ENCODE data around the gene IDUA.
"Not testable (repeated sequence)": the region's sequence is repeated elsewhere in the genome, so short reads cannot be mapped to it uniquely, and the experiment has no call there.

The IDUA gene

DNA sequence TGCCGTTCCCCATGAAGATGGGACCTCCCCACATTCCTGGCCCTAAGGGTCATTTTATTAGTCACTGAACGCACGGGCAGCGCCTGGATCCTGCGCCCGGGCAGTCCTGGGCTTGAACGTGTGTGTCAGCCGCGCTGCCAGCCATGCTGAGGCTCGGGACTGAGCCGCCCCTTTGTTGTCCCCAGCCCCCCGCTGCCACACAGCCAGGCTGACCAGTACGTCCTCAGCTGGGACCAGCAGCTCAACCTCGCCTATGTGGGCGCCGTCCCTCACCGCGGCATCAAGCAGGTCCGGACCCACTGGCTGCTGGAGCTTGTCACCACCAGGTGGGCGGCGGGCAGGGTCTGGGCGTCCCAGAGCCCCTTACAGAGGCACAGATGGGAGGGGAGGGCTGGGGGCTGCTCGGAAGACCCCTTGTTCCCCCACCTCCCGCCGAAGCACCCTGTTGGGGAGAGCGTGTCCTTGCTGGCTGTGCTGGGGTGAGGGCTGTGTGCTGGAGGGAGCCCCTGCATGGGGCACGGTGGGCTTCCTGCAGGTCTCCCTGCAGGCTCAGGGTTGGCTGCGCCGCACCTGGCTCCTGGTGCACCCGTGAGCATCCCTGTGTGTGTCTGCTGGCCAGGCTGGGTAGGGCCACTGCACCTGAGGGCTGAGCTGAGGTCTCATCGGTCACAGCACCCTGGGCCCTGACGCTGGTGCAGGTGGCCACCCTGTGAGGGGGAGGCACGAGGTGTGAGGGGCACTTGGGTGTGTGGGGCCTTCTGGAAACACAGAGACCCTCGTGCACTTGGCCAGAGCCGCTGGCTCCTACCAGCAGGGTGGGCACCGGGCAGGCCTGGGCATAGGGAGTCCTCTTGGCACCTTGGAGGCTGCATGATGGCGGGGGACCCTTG is 1.0 kb downstream of the IDUA start:
- DNase-seq (ENCODE audit: low read depth in 2 of 2), result no peak

DNA sequence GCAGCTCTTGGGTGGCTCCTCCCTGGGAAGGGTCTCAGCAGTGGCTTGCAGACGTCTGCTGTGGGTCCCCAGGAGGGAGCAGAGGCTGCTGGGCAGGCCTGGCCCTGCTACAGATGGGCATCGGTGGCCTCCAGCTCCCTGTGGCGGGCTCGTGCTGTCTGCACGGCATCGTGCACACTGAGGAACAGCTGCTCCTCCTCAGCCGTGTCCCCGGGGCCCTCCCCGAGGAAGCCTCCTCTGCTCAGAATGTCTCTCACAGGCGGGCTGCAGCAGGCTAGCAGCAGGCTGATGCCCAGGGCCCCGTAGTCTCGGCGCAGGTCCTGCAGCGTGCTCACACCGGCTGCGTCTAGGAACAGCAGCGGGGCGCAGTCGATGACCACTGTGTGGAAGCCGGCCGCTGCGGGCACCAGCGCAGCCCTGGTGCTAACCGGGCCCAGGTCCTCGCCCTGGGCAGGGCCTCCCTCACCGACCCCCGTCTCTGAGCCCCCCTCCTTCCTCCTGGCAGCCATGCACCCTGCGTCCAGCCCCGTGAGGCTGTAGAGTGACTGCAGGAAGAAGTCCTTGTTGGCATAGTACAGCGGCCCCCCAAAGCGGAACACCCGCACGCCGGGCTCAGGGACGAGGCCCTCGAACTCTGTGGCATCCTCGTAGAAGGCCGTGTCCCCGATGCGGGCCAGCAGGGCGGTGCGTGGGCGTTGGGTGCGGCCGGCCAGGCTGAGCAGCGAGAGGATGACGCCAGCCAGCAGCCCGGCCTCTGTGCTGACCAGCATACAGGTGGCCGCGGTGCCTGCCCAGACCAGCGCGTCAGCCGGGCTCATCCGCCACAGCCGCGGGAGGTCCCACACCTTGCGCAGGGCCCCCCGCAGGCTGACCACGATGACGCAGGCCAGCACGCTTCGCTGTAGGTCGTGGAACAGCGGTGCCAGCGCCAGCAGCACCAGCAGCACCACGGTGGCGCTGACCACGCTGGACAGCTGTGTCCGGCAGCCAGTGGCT is 2.2 kb downstream of the IDUA start:
- DNase-seq (ENCODE audit: low read depth in 2 of 2), result no peak

DNA sequence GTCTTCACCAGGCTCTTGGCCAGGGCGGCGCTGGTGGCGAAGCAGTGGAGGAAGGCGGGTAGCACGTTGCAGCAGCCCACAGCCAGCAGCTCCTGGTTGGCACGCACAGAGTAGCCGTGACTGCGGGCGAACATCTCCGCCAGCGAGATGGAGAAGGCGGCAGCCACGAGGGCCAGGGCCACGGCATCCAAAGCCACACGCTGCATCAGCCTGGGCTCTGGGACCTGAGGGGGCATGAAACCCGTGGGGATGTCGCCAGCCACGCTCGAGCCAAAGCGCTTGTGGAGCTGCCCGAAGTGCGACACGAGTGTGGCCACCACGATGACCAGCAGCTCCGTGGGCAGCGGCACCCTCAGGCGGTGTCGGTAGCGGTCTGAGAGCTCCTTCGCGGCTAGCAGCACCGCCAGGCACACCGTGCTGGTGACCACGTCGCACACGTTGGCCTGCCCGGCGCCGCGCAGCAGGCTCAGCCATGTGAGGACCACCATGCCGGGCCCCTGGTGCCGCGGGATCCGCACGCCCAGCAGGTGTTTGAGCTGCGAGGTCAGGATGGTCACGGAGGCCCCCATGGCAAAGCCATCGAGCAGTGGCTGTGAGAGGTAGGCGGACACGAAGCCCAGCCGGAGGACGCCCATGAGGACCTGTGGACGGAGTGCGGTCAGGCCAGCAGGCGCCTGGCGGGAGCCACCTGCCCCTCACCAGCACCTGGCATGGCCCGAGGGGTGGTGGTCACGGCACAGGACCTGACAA is 3.1 kb downstream of the IDUA start:
- DNase-seq (ENCODE audit: low read depth in 2 of 2), result no peak

DNA sequence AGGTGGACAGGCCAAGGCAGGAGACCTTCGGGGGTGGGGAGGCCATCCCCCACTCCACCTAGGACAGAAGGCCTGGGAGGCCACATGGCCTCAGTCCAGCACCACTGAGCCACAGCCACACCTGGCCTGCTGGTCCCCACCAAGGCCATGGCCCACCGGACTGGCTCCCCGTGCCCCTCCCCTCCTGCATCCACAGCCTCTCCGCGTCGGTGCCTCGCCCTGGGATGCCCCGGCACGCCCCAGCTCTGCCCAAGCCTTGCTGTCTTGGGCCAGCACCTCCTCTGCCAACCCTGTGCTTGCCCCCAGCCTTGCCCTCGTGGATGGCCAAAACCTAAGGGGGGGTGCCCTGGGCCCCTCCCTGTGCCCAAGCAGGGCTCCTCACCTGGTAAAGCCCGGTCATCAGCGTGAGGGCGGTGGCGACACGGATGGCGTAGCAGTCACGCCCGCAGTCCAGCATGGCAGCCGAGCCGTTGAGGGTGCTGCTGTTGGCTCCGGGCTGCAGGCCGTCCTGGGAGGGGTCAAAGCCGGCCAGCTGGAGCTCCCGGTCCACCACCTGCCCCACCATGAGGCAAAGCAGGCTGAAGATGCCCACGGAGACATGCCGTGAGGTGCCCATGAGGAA is 4.0 kb downstream of the IDUA start:
- no peak for DNase-seq (ENCODE audit: low read depth in 2 of 2)

DNA sequence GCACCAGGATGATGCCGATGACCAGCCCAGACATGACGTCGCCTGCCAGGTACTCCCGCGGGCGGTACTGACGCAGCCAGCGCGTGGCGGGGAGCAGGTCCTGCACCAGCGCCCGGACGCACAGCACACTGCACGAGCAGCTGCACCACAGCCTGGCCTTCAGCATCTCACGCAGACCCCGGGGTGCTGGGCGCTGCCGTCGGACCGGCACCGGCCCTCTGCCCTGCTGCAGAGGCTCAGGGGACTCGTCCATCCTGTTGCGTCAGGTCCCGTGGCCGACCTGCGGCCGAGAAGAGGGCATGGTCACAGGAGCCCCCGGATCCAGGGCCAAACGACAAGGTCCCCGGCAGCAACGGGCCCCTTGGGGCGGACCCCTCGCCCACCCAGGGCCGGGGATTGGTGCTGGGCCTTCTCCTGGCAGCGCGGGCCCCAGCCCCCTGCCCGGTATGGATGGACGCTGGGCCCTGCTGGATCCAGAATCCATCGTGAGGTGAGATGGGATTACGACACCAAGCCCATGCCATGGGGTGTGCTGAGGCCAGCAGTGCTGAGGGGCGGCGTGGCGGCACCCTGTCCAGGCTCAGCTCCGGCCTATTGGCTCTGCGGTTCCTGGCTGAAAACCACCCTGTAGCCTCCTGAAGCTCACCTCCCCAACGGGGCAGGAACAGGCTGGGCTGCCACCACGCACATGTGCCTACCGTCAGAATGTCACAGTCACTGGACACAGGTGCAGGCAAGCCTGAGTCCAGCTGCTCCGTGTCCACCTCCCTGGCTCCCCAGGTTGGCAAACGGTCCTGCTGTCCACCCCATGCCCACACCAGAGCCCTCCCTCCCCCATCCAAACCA is 4.8 kb downstream of the IDUA start:
- DNase-seq (ENCODE audit: low read depth in 2 of 2), result no peak

DNA sequence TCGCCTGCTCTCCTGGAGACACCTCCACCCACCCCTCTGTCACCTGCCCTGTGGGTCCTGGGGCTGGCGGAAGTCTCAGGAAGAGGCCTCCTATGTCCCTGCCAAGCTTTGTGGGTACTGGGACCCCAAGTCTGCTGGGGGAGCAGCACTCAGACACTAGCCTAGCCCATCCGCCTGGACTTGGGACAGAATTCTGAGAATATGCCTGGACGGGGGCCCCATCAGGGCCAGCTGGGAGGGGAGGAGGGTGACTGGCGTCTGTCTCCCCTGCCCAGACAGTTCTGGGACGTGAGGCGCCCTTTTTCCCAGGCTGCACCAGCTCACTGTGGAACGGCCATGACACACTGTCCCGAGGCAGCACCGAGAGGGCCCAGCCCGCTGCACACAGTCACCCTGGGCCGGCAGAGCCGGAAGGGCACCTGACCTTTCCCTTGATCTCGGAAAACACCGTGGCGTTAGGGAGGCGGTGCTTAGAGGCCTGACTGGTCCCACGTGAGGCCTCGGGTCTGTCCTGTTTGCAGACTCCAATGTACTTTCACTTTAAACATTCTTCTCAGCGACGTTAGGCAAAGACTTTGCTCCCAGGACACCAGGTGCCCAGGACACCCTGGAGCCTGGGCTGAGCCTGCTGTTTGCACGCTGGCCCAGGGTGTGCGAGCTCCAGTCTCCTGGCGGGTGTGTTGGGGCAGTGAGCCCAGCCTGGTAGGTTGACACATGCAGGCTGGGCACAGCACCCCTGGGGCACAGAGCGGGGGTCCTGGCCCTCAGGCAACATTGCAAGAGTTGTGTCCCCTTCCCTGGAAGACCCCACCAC is 5.7 kb downstream of the IDUA start:
- DNase-seq (ENCODE audit: low read depth in 2 of 2), result no peak

DNA sequence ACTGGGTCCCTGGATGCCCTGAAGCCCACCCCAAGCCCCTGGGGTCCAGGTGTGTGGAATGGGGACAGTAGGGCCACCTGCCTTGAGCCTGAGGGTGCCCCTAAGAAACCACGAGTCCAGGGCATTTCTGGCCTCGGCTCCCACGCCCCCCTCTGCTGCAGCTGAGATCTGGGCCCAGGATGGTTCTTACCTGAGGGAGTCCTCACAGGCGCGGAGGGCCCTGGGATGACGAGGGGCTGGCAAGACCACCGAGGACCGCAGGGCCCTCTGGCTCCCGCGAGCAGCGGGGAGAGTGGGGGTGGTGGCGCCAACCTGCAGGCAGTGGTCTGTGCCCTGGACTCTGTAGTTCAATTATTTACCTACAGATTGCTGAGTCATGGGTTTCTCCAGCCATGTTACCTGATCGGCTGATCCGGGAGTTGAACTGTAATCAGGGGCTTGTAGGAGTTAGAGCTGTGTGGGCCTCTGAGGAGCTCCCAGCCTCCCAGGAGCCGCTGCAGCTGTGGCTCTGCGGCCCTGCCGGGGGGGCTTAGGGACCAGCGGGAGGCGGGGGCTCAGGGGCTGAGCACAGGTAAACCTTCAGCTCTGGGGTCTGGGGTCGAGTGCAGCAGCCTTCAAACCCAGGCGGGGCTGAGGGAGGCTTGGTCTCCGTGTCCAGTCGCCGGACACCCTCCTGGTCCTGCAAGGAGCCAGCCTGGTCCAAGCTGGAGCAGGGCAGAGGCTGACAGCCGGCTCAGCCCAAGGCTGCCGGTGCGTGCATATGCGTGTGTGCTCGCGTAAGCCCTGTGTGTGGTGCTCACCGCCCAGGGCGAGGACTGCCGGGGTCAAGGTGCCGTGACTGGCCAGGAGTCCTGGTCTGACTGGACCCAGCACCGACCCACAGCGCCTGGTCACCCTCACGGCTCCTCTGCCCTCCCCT is 6.5 kb downstream of the IDUA start, which contains the start of gene SLC26A1:
Gene SLC26A1 (minus strand): TSS at position 294 of the 919 bp plus-strand sequence. CDS start 1,701 bp downstream, outside the sequence.
- DNase-seq (ENCODE audit: low read depth in 2 of 2), result no peak

DNA sequence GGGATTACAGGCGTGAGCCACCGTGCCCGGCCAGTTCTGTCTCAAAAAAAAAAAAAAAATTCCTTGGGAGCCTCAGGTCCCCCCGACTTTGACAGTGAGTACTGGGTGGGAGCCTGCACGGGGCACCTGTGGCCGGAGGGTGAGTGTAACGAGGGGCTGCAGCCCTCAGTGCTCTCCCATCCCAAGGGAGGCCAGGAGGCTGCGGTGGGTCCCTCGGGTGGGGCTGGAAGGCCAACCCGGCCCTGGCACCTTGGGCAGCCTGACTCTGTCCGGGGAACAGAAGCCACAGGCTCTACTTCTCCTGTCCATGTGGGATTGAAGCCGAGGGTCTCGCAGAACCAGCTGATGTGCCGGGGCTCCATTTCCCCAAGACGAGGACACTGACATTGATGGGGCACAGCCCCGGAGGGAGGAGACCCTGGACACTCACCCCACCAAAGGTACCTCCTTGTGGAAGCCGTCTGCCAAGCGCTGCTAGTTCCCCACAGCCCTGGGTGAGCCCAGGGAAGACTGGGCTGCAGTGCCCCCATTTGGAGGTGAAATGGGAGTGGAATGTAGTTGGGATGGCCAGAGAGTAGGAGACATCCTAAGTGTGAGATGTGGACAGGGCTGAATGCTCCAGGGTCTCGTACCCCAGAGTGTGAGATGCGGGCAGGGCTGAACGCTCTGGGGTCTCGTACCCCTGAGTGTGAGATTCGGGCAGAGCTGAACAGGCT is 8.6 kb downstream of the IDUA start:
- DNase-seq (ENCODE audit: low read depth in 2 of 2), result no peak

DNA sequence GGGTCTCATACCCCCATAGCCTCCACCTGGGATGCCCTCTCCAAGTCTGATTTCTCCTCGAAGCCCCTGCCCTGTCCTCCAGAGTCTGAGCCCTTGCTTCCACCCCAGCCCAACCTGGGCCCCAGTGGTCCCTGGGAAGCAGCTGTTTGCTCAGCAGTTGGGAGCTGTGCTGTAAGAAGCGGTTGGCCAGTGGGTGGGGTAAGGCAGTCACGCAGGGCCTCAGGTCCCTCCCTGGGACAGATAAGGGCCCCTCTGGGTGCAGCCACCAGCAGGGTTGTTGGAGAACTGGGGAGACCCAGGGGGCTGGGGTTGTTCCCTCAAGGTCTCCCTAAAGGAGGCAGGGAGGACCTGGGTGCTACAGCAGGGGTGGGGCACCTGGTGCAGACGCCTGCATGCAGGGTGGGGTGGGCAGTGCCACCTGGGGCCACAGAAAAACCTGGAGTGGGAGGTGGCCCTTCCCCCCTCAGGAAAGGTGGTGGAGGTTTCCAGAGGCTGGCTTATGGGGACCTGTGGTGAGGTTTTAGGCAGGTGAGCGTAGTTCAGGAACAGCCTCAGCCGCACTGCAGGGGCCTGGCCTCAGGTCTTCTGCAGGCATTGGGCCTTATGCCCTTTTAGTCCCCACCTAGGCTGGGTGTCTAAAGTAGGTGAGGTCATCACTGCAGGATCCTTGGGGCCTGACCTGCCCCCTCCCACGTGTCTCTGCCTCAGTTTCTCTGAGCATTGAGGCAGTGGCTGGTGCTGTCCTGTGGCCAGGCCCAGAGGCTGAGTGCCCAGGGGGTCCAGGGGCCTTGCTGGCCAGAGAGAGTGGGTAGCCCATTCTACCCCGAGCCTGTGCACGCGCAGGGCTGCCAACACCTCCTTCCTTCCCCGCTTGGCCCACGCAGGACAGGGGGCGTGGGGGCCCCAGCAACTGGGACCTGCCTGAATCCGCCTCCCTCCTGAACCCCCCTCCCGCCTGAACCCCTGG is 9.5 kb downstream of the IDUA start:
- no peak for DNase-seq (ENCODE audit: low read depth in 2 of 2)

DNA sequence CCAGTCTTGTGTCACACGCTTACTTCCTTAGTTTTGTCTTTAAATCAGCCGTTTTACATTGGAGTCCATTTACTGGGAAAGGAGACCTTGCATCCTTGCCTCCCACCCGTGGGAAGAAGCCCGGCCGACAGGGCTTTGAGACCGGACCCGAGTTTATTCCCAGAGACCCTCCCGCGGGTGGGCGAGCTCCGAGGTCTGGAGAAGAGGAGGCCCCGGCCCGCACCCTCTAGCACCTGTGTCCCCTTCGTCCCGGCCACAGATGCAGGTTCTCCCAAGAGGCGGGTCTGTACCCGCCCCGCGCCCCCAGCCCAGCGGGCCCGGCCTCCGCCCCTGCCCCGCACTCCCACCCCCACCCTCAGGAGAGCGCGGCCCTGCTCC is 10.1 kb downstream of the IDUA start:
- no peak for DNase-seq (ENCODE audit: low read depth in 2 of 2)

DNA sequence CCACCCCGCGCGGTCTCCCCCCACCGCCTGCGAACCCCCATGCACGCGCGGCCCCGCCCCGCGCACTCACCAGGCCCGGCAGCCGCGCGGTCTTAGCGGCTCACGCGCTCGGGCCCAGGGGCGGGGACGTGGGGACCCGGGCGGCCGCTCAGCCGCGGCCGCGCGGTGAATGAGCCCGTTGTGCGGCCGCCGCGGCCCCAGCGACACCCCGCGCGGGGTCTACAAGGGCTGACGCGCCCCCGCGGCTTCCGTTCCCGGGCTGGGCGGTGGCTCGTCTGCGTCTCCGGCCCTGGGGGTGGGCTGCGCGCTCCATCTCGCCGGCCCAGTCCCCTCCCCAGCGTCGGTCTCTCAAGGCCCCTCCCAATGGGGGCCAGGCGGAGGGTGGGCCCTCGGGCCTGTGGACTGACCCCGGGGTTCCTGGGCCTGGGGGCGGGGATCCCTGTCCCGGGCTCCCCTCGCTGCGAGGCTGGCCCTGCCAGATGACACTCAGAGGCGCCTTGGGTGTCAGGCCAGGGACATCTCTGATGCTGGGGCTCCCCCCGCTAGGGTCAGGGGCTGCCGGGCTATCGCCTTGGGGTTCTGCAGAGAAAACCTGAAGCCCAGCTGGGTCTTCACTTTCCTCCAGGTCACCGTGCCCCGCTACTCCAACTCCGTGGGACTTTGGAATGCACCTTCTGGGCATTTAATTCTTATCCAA is 10.7 kb downstream of the IDUA start:
- no peak for DNase-seq (ENCODE audit: low read depth in 2 of 2)

DNA sequence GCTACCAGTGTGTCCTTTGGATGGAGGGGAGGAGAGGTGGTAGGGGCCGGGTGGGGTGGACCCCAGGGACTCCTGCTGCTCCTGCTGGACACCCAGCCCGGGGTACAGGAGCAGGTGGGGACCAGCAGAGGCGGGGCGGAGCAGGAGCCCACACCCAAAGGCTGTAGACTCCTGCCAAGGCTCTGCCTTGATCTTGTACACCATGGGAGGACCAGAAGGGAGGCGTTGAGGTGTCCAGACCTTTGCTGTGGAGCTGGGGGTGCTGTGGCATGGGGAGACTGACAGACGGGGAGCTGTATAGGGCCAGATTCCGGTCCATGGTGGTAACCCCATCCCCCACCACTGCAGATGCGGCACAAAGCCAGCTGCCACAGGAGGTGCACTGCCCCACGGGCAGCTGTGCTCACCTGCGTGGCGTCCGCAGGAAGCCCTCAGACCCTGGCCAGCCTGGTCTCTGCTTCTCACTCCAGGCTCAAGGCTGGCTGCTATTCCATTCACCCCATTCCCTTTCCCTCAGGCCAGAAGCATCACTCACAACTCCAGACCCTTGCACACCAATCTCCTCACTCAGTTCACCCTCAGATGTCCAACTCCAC is 11.3 kb downstream of the IDUA start:
- DNase-seq (ENCODE audit: low read depth in 2 of 2), result no peak

DNA sequence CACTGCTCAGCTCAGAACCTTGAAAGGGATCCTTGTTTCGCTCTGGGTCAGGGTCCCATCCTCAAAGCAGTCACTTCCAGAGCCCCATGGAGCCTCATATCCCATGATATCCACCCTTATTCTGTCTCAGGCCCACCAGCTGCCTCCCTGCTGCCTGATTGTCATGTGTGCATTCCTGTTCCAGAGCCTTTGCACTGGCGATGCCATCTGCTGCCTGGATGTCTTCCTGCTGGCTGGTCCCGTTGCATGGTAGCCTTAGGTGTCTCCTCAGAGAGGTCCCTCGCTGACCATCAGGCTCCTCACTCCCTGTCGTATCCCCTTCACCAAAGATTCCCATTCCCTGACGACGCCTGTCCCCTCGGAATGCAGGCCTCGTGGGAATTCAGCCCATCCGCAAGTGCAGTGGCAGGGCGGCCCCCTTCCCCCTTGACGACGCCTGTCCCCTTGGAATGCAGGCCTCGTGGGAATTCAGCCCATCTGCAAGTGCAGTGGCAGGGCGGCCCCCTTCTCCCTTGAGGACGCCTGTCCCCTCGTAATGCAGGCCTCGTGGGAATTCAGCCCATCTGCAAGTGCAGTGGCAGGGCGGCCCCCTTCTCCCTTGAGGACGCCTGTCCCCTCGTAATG is 12.5 kb downstream of the IDUA start:
- not testable (repeated sequence) for DNase-seq (ENCODE audit: low read depth in 2 of 2)

DNA sequence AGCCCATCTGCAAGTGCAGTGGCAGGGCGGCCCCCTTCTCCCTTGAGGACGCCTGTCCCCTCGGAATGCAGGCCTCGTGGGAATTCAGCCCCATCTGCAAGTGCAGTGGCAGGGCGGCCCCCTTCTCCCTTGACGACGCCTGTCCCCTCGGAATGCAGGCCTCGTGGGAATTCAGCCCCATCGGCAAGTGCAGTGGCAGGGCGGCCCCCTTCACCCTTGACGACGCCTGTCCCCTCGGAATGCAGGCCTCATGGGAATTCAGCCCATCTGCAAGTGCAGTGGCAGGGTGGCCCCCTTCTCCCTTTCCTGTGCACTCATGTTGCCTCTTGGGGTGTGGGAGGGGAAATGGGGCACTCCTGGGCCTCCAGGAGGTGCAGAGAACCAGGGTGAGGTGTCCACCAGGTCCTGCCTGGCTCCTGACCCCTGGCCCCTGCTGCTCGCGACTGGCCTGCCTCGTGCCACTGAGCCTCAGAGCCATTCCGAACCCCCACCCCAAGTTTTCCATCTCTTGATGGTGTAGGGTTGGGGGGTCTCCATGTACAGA is 13.1 kb downstream of the IDUA start:
- no peak for DNase-seq (ENCODE audit: low read depth in 2 of 2)
